Measurements from ENCODE around the gene DLG4.

DLG4 gene

DNA sequence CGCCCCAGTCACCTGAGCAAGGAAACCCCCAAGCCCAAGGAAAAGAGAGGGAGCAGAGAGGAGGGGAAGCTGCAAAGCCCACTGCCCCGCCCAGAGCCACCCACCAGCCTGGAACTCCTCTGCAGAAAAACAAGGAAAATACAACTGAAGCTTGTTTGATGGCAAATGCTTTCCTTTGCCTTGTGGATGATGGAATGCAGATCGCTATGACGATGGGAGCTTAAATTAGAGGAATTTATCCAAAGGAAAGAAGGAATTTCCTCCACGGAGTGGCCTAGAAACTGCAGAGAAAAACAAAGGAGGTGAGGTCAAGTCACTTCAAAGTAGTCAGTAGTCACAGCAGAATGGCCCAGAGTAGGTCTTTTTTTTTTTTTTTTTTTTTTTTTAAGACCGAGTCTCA, 73.5 kb downstream of the DLG4 start:
- Mint-ChIP-seq H3K4me1 (ENCODE audit: low read depth) (no peaks in the 10 kb centered on the region), H3K27me3 (no peaks in the 10 kb centered on the region), H3K36me3 (no peaks in the 10 kb centered on the region), H3K9me3 (ENCODE audit: low read depth) (no peaks in the 10 kb centered on the region), H3K27ac (no peak overlapping the region), H3K4me3 (no peak overlapping the region)

DNA sequence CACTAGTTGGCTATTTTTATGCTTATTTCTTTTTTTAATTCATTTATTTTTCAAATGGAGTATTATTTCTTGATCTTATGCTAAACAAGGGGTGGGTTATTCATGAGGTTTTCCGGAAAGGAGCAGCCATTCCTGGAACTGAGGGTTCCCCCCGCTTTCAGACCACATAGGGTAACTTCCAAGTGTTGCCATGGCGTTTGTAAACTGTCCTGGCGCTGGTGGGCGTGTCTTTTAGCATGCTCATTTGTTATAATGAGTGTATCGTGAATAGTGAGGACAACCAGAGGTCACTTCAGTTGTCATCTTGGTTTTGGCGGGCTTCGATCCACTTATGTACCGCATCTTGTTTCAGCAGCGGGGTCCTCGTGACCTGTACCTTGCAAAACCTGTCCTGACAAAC, 75.4 kb downstream of the DLG4 start:
- no peaks in the 10 kb centered on the region for H3K4me1 Mint-ChIP-seq (ENCODE audit: low read depth)

DNA sequence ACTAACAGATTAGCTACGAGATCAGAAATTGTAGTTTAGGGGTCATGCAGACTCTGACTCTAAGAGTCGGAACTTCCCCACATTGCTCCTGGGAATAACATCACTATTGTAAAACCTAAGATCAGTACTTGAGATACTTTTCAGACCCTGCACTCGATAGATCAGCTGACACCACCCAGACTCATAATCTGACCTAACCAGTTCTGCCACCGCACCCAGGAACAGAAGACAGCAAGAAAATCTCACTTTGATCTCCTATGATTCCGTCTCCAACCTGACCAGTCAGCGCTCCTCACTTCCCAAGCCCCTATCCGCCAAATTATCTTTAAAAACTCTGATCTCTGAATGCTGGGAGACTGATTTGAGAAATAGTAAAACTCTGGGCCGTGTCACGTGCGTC, 77.8 kb downstream of the DLG4 start:
- Mint-ChIP-seq H3K27me3 (peaks cover 3% of the 10 kb centered on the region), H3K4me3 (no peak overlapping the region), H3K27ac (no peak overlapping the region), H3K36me3 (no peaks in the 10 kb centered on the region), H3K4me1 (ENCODE audit: low read depth) (no peaks in the 10 kb centered on the region), H3K9me3 (ENCODE audit: low read depth) (no peaks in the 10 kb centered on the region)

More for the DNA sequence above, 75.4 kb downstream of the DLG4 start:
- H3K27me3 Mint-ChIP-seq, result no peaks in the 10 kb centered on the region
- no peaks in the 10 kb centered on the region for H3K9me3 Mint-ChIP-seq (ENCODE audit: low read depth)
- H3K27ac Mint-ChIP-seq, result no peak overlapping the region
- no peak overlapping the region for H3K4me3 Mint-ChIP-seq
- no peaks in the 10 kb centered on the region for H3K36me3 Mint-ChIP-seq

DNA sequence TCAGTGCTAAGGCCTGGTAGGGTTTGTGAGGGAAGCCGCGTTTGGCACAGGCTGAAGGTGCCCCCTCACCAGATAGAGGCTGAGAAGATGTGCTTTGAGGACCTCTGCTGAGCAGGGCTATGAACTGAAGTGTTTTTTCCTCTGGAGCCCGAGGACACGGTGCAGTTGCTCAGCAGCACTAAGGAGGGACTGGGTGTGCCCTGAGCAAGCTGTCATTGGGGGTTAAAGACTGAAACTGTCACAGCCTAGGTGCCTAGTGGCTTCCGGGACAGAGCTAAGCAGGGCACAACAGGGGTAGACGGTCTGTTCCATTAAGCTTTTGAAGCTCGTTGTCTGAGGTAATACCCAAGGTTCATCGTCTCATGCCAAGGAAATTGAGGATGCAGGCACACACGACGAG, 80.2 kb downstream of the DLG4 start:
- no peak overlapping the region for H3K4me3 Mint-ChIP-seq
- H3K9me3 Mint-ChIP-seq (ENCODE audit: low read depth), result no peaks in the 10 kb centered on the region
- no peaks in the 10 kb centered on the region for H3K36me3 Mint-ChIP-seq
- H3K27me3 Mint-ChIP-seq, result peaks cover 3% of the 10 kb centered on the region
- no peak overlapping the region for H3K27ac Mint-ChIP-seq
- H3K4me1 Mint-ChIP-seq (ENCODE audit: low read depth), result peaks cover 3% of the 10 kb centered on the region

DNA sequence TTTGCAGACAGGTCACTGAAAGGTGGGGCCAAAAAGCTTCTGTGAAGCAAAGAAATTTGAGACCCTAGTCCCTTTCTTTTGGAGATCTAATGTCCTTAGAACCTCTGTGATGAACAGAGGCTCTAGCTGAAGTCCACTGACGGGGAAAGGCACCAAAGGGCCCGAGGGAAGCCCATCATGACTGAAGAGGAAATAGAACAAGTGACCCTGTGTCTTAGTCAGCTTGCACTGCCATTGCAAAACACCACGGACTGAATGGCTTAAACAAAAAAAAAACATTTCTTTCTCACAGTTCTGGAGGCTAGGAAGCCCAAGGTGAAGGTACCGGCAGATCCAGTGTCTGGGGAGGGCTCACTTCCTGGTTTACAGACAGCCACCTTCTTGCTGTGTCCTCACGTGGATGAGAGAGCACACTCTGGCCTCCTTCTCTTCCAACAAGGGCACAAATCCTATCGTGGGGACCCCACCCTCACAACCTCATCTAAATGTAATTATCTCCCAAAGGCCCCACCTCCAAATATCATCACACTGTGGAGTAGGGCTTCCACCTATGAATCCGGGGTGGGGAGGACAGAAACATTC, 80.7 kb downstream of the DLG4 start:
- Mint-ChIP-seq H3K27me3 (peaks cover 3% of the 10 kb centered on the region), H3K27ac (no peak overlapping the region), H3K4me3 (no peak overlapping the region), H3K9me3 (ENCODE audit: low read depth) (no peaks in the 10 kb centered on the region), H3K36me3 (no peaks in the 10 kb centered on the region), H3K4me1 (ENCODE audit: low read depth) (peaks cover 3% of the 10 kb centered on the region)

DNA sequence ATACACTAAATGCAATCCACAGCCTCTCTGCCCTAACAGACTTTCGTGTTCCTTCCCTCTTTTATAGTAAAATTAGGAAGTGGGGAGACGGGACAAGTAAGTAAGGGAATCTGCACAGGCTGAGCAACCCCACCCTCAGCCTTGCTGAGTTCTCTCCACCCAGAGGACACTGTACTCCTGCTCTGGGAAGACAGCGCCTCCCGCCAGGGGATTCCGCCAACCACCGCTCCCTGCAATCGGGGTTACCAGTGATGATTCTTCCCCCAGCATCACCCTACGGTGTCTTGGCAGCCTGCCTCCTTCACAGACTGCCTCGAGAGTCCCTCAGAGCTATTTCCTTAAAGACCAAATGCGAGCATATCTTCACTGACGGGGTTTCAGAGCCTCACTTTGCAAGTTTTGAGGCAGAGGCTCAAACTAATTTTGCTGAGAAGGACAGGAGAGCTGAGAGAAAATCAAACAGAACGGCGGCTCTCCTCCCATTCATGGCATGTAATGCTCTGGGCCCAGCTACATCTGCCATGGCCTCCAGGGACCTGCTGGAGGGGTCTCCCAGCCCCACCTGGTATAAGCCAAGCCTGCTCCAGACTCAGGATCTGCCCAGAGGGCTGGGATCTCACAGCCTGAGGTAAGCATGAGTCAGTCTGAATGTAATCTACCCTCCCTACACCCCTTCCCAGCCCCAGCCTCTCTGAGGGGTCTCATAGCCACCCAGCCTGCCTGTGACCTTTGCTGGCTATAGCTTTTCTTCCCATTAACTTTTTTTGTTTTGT, 82.3 kb downstream of the DLG4 start:
- Mint-ChIP-seq H3K9me3 (ENCODE audit: low read depth) (no peaks in the 10 kb centered on the region), H3K27ac (no peak overlapping the region), H3K4me3 (no peak overlapping the region)

More for the DNA sequence above, 82.3 kb downstream of the DLG4 start:
- peaks cover 14% of the 10 kb centered on the region for H3K4me1 Mint-ChIP-seq (ENCODE audit: low read depth)
- H3K27me3 Mint-ChIP-seq, result peaks cover 3% of the 10 kb centered on the region
- H3K36me3 Mint-ChIP-seq, result no peaks in the 10 kb centered on the region
